Lower leg skin (tissue), 4 donors: ENCODE data around the gene ZNF556. TPM values are rescaled to one million over a fixed set of nuclear protein-coding genes. Genes with fewer than 3 reads are reported as not detected.
"Not testable (repeated sequence)": the region's sequence is repeated elsewhere in the genome, so short reads cannot be mapped to it uniquely, and the experiment has no call there.

Experiments
- DNase-seq, 2 donors: peaks; one replicate each; pipeline ENCODE4 v3.0.0-alpha.2; 2019; ENCODE audit warnings: low spot score in 2 of 2
- H3K4me3 ChIP-seq: fragments of 200-600 bp; sonication (generic); 2 replicates; pipeline ENCODE4 v1.5.1; 2017; ENCODE audit warnings: mild to moderate bottlenecking, low read depth; ENCODE audit not compliant: poor library complexity, severe bottlenecking
- CTCF ChIP-seq, 3 donors: fragments of 450-650 bp; IDR thresholded peaks; one replicate each; pipeline ENCODE4 v1.5.1; 2016; ENCODE audit warnings: antibody characterized with exemption in 3 of 3, mild to moderate bottlenecking in 3 of 3, moderate library complexity in 2 of 3
- POLR2A ChIP-seq, 2 donors: fragments of 450-650 bp; IDR thresholded peaks; one replicate each; pipeline ENCODE4 v1.6.1; 2016 to 2017; ENCODE audit warnings: antibody characterized with exemption in 2 of 2, mild to moderate bottlenecking in 1 of 2, moderate library complexity in 1 of 2
- WGBS, 2 donors: methylation state at CpG; one replicate each; pipeline ENCODE4 v1.1.5; 2018; 5-methylcytosine and 5-hydroxymethylcytosine counted together
- intact Hi-C: fragments of 100-400 bp; cut with DNase I; formaldehyde crosslinking; loops from one replicate; pipeline ENCODE4 v1.15.0; 2023; ENCODE audit warnings: low total_unique reads
- total RNA-seq, 4 donors: library from RNA; depleted of rRNA; stranded (reverse); fragments of >200 nt; gene quantifications; one replicate each; pipeline ENCODE4 v1.1.0, GENCODE V29; 2016

ZNF556 gene
- total RNA-seq, 4 donors from 2014 or later: 0.03 TPM; not detected in 3

GRCh38 chr19:2877398-2878331 lies 10.5 kb downstream of the ZNF556 start:
- WGBS, 2 donors: 87 to 88% methylated on average over 32 of the region's 32 CpGs
- H3K4me3 ChIP-seq: no peak overlapping the region
- TF ChIP-seq CTCF (IDR thresholded peaks at IDR 0.05) (no peak), POLR2A (IDR thresholded peaks at IDR 0.05) (no peak)
- intact Hi-C loops: loop anchor here (10.0 kb wide), 1 partner anchor 223 kb away; no protein-coding TSS in a partner anchor
- DNase-seq: no peak

GRCh38 chr19:2883686-2884439 lies 16.7 kb downstream of the ZNF556 start:
- intact Hi-C loops: no loop called here
- TF ChIP-seq POLR2A (IDR thresholded peaks at IDR 0.05): no peak
- H3K4me3 ChIP-seq: no peak overlapping the region
- WGBS, 2 donors: 79 to 81% methylated on average over 14 of the region's 14 CpGs
- no peak for DNase-seq

GRCh38 chr19:2885736-2886135 lies 18.6 kb downstream of the ZNF556 start:
- no peak overlapping the region for H3K4me3 ChIP-seq
- TF ChIP-seq POLR2A (IDR thresholded peaks at IDR 0.05) (no peak), CTCF (IDR thresholded peaks at IDR 0.05) (no peak)
- intact Hi-C loops: no loop called here
- 84 to 86% methylated on average over 17 of the region's 17 CpGs for WGBS, 2 donors
- DNase-seq: no peak

- no peak overlapping the region for H3K4me3 ChIP-seq
- WGBS, 2 donors: 10% methylated on average over 9 of the region's 9 CpGs
- no peak for TF ChIP-seq CTCF (IDR thresholded peaks at IDR 0.05)
- TF ChIP-seq POLR2A (IDR thresholded peaks at IDR 0.05): no peak
- DNase-seq: no peak
- intact Hi-C loops: no loop called here
Observed at GRCh38 chr19:2887391-2887914, 20.3 kb downstream of the ZNF556 start.

GRCh38 chr19:2888731-2889224 lies 21.6 kb downstream of the ZNF556 start:
- DNase-seq: no peak
- TF ChIP-seq POLR2A (IDR thresholded peaks at IDR 0.05) (no peak), CTCF (IDR thresholded peaks at IDR 0.05) (no peak)
- H3K4me3 ChIP-seq: no peak overlapping the region
- WGBS, 2 donors: 44 to 56% methylated on average over 7 to 36 of the region's 37 CpGs
- intact Hi-C loops: no loop called here

GRCh38 chr19:2890531-2890930 lies 23.4 kb downstream of the ZNF556 start:
- DNase-seq: peak in 1 of 2 donors; percentile 34
- H3K4me3 ChIP-seq, intact Hi-C loops: not testable (repeated sequence)
- 35 to 42% methylated on average over 8 of the region's 8 CpGs for WGBS, 2 donors
